ENCODE measurements around the gene UQCRH.

DNA sequence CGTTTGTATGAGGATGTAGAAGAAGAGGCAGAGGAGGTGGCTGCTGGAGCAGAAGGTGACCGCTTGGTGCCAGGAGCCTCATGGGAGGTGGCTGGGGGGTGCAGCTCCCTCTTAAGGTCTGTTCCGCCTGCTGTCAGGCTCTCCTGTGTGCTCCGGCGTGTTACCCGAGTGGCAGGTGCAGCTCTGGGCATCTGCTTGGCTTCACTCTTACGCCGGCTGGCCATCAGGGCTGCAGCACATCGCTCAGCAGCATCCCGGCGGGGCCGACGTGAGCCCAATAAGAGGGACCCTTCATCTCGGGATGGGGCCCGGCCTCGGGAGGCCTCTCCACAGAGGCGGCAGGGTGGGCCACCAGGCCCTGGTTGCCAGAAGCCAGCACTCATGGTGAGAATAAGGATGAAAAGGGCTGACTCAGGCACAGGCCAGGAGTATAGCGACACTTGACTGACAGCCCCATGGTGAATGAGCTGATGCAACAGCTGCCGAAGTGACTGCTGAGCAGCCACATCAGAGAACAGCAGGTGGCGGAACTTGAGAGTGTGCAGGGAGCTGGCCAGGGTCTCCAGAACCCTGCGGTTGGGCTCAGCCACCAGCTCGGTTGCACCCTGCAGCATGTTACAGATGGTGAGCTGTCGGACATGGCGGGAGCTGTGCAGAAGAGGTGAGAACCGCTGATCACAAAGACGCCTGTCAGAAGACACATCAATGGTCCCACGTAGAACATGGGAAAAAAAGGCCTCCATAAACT, 17.6 kb upstream of the UQCRH start:
- TF ChIP-seq, protein P1, sequence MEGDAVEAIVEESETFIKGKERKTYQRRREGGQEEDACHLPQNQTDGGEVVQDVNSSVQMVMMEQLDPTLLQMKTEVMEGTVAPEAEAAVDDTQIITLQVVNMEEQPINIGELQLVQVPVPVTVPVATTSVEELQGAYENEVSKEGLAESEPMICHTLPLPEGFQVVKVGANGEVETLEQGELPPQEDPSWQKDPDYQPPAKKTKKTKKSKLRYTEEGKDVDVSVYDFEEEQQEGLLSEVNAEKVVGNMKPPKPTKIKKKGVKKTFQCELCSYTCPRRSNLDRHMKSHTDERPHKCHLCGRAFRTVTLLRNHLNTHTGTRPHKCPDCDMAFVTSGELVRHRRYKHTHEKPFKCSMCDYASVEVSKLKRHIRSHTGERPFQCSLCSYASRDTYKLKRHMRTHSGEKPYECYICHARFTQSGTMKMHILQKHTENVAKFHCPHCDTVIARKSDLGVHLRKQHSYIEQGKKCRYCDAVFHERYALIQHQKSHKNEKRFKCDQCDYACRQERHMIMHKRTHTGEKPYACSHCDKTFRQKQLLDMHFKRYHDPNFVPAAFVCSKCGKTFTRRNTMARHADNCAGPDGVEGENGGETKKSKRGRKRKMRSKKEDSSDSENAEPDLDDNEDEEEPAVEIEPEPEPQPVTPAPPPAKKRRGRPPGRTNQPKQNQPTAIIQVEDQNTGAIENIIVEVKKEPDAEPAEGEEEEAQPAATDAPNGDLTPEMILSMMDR (IDR thresholded peaks at IDR 0.05), result no peak
- TF ChIP-seq ZFX (IDR thresholded peaks at IDR 0.05; ENCODE audit: borderline replicate concordance), result no peak

All from 22Rv1 (cell line).